Breast epithelium (tissue), 3 donors: ENCODE measurements around the gene PPP1R1C.

ENCODE experiments used
- CTCF ChIP-seq, 3 donors: fragments of 450-650 bp; IDR thresholded peaks; one replicate each; pipeline ENCODE4 v1.5.1; 2016 to 2017; ENCODE audit warnings: antibody characterized with exemption in 3 of 3, mild to moderate bottlenecking in 3 of 3, moderate library complexity in 3 of 3
- POLR2A ChIP-seq: fragments of 450-650 bp; IDR thresholded peaks from one replicate; pipeline ENCODE4 v1.6.1; 2016; ENCODE audit warnings: antibody characterized with exemption, mild to moderate bottlenecking, moderate library complexity

- no peak for TF ChIP-seq CTCF (IDR thresholded peaks at IDR 0.05)
- TF ChIP-seq POLR2A: no peak
Observed at GRCh38 chr2:181978351-181979150, 7.1 kb upstream of the PPP1R1C start.
